ENCODE data around the gene ELMO2.

ELMO2 gene

GRCh38 chr20:46406200-46406985, at the start of gene ELMO2:
ELMO2 (minus strand) TSS chr20:46406615; CDS start chr20:46394482, 12,133 bp downstream.
- DNase-seq: peak; percentile 98

GRCh38 chr20:46455729-46456128, 49.3 kb upstream of the ELMO2 start:
- no peak for DNase-seq

- DNase-seq: no peak
These were observed 40.4 kb upstream of the ELMO2 start for GRCh38 chr20:46446851-46447250.

GRCh38 chr20:46439837-46440236, 33.4 kb upstream of the ELMO2 start:
- DNase-seq: no peak

- peak; percentile 32 for DNase-seq
These were observed 31.8 kb upstream of the ELMO2 start for GRCh38 chr20:46438156-46438750.

GRCh38 chr20:46435146-46435545, 28.7 kb upstream of the ELMO2 start:
- DNase-seq: no peak

GRCh38 chr20:46434597-46434996, 28.2 kb upstream of the ELMO2 start:
- DNase-seq: no peak

GRCh38 chr20:46433051-46433450, 26.6 kb upstream of the ELMO2 start:
- DNase-seq: no peak

GRCh38 chr20:46430921-46431712, 24.7 kb upstream of the ELMO2 start:
- no peak for DNase-seq

- no peak for DNase-seq
These were observed 21.0 kb upstream of the ELMO2 start for GRCh38 chr20:46427384-46427783.

- no peak for DNase-seq
These were observed 17.6 kb upstream of the ELMO2 start for GRCh38 chr20:46423882-46424482.

- no peak for DNase-seq
These were observed 16.9 kb upstream of the ELMO2 start for GRCh38 chr20:46423342-46423741.

GRCh38 chr20:46420878-46421277, 14.5 kb upstream of the ELMO2 start:
- no peak for DNase-seq

- DNase-seq: no peak
These were observed 13.5 kb upstream of the ELMO2 start for GRCh38 chr20:46419882-46420281.

GRCh38 chr20:46416839-46417238, 10.4 kb upstream of the ELMO2 start:
- DNase-seq: no peak

- no peak for DNase-seq
These were observed 10.0 kb upstream of the ELMO2 start for GRCh38 chr20:46416421-46416820.

- no peak for DNase-seq
These were observed 9.4 kb upstream of the ELMO2 start for GRCh38 chr20:46415773-46416172.

GRCh38 chr20:46414608-46415007, 8.2 kb upstream of the ELMO2 start:
- no peak for DNase-seq

GRCh38 chr20:46411637-46412036, 5.2 kb upstream of the ELMO2 start:
- DNase-seq: no peak

- no peak for DNase-seq
These were observed 1.9 kb upstream of the ELMO2 start for GRCh38 chr20:46408281-46408731.

- no peak for DNase-seq
These were observed 1.2 kb upstream of the ELMO2 start for GRCh38 chr20:46407671-46407996.

- peak; percentile 66 for DNase-seq
These were observed 713 bp upstream of the ELMO2 start for GRCh38 chr20:46406986-46407670.

- DNase-seq: no peak
These were observed 4.0 kb downstream of the ELMO2 start for GRCh38 chr20:46402331-46402811.

Measured in femur (tissue), 1 donor.